Esophagus muscularis mucosa (tissue), 3 donors: Measurements from ENCODE around the gene HSPB1.

ENCODE experiments used
- EP300 ChIP-seq: sonication (generic); formaldehyde crosslinking; IDR thresholded peaks from one replicate; pipeline ENCODE4 v1.6.1; 2017; ENCODE audit warnings: antibody characterized with exemption
- TF ChIP-seq, protein P1 (sequence below), 3 experiments: fragments of 200-600 bp in 2 of 3; fragments of 450-650 bp in 1 of 3; sonication (generic) in 2 of 3; IDR thresholded peaks; one replicate each; pipeline ENCODE4 v1.5.1; 2017 to 2019; ENCODE audit warnings: antibody characterized with exemption in 3 of 3, mild to moderate bottlenecking in 2 of 3, moderate library complexity in 1 of 3

- TF ChIP-seq, protein P1, sequence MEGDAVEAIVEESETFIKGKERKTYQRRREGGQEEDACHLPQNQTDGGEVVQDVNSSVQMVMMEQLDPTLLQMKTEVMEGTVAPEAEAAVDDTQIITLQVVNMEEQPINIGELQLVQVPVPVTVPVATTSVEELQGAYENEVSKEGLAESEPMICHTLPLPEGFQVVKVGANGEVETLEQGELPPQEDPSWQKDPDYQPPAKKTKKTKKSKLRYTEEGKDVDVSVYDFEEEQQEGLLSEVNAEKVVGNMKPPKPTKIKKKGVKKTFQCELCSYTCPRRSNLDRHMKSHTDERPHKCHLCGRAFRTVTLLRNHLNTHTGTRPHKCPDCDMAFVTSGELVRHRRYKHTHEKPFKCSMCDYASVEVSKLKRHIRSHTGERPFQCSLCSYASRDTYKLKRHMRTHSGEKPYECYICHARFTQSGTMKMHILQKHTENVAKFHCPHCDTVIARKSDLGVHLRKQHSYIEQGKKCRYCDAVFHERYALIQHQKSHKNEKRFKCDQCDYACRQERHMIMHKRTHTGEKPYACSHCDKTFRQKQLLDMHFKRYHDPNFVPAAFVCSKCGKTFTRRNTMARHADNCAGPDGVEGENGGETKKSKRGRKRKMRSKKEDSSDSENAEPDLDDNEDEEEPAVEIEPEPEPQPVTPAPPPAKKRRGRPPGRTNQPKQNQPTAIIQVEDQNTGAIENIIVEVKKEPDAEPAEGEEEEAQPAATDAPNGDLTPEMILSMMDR (IDR thresholded peaks at IDR 0.05): no peak
- TF ChIP-seq EP300: no peak
Observed at GRCh38 chr7:76261931-76262330, 40.5 kb upstream of the HSPB1 start.
